Measurements from ENCODE around the gene ST8SIA2. TPM values are rescaled to one million over a fixed set of nuclear protein-coding genes. Genes with fewer than 3 reads are reported as not detected.
A peak's percentile ranks its signal among the peaks of the same experiment; 100 is the strongest.

The ST8SIA2 gene
- total RNA-seq, 1 donor from 2014 or later = 4.5 TPM

- Mint-ChIP-seq H3K27me3 (ENCODE audit: low read depth) (no peaks in the 10 kb centered on the region), H3K4me1 (ENCODE audit: low read depth) (peaks cover 27% of the 10 kb centered on the region), H3K27ac (ENCODE audit: unreplicated experiment) (no peak overlapping the region), H3K36me3 (ENCODE audit: low read depth) (peaks cover 2% of the 10 kb centered on the region), H3K4me3 (ENCODE audit: unreplicated experiment) (no peak overlapping the region), H3K9me3 (ENCODE audit: low read depth) (no peaks in the 10 kb centered on the region)
- no peak for DNase-seq (ENCODE audit: low spot score)
- TF ChIP-seq CTCF (IDR thresholded peaks at IDR 0.05) = no peak
These were observed 16.9 kb downstream of the ST8SIA2 start for GRCh38 chr15:92410537-92410936.

GRCh38 chr15:92411256-92411655 is 17.6 kb downstream of the ST8SIA2 start:
- no peak for TF ChIP-seq CTCF (IDR thresholded peaks at IDR 0.05)
- DNase-seq (ENCODE audit: low spot score) = no peak
- peaks cover 34% of the 10 kb centered on the region for H3K4me1 Mint-ChIP-seq (ENCODE audit: low read depth)
- H3K36me3 Mint-ChIP-seq (ENCODE audit: low read depth) = peaks cover 2% of the 10 kb centered on the region
- no peak overlapping the region for H3K27ac Mint-ChIP-seq (ENCODE audit: unreplicated experiment)
- no peak overlapping the region for H3K4me3 Mint-ChIP-seq (ENCODE audit: unreplicated experiment)
- no peaks in the 10 kb centered on the region for H3K9me3 Mint-ChIP-seq (ENCODE audit: low read depth)
- no peaks in the 10 kb centered on the region for H3K27me3 Mint-ChIP-seq (ENCODE audit: low read depth)

GRCh38 chr15:92413510-92413909 is 19.8 kb downstream of the ST8SIA2 start:
- Mint-ChIP-seq H3K27ac (ENCODE audit: unreplicated experiment) (no peak overlapping the region), H3K9me3 (ENCODE audit: low read depth) (no peaks in the 10 kb centered on the region), H3K27me3 (ENCODE audit: low read depth) (no peaks in the 10 kb centered on the region), H3K36me3 (ENCODE audit: low read depth) (no peaks in the 10 kb centered on the region), H3K4me1 (ENCODE audit: low read depth) (peaks cover 50% of the 10 kb centered on the region), H3K4me3 (ENCODE audit: unreplicated experiment) (no peak overlapping the region)
- no peak for DNase-seq (ENCODE audit: low spot score)
- TF ChIP-seq CTCF (IDR thresholded peaks at IDR 0.05) = no peak

GRCh38 chr15:92415639-92416297 is 22.1 kb downstream of the ST8SIA2 start:
- H3K27me3 Mint-ChIP-seq (ENCODE audit: low read depth) = no peaks in the 10 kb centered on the region
- peaks cover 50% of the 10 kb centered on the region for H3K4me1 Mint-ChIP-seq (ENCODE audit: low read depth)
- TF ChIP-seq CTCF (IDR thresholded peaks at IDR 0.05) = no peak
- no peak for DNase-seq (ENCODE audit: low spot score)
- peak overlapping the region; percentile 73 for H3K27ac Mint-ChIP-seq (ENCODE audit: unreplicated experiment)
- H3K4me3 Mint-ChIP-seq (ENCODE audit: unreplicated experiment) = peak overlapping the region; percentile 11
- no peaks in the 10 kb centered on the region for H3K36me3 Mint-ChIP-seq (ENCODE audit: low read depth)
- H3K9me3 Mint-ChIP-seq (ENCODE audit: low read depth) = no peaks in the 10 kb centered on the region

GRCh38 chr15:92416557-92416956 is 22.9 kb downstream of the ST8SIA2 start:
- Mint-ChIP-seq H3K27me3 (ENCODE audit: low read depth) (no peaks in the 10 kb centered on the region), H3K9me3 (ENCODE audit: low read depth) (no peaks in the 10 kb centered on the region), H3K4me1 (ENCODE audit: low read depth) (peaks cover 55% of the 10 kb centered on the region), H3K36me3 (ENCODE audit: low read depth) (no peaks in the 10 kb centered on the region), H3K27ac (ENCODE audit: unreplicated experiment) (no peak overlapping the region), H3K4me3 (ENCODE audit: unreplicated experiment) (no peak overlapping the region)
- TF ChIP-seq CTCF (IDR thresholded peaks at IDR 0.05) = no peak
- no peak for DNase-seq (ENCODE audit: low spot score)

Measured in chondrocyte (in vitro differentiated cells).